ENCODE data around the gene KIAA2012. TPM values are rescaled to one million over a fixed set of nuclear protein-coding genes. Genes with fewer than 3 reads are reported as not detected.

The KIAA2012 gene
- total and polyA plus RNA-seq, 2 of the 8 experiments (the other 6 are each of a cell fraction or from before 2014, with no cell fraction given): not detected

- no peak for TF ChIP-seq CHD7 (IDR thresholded peaks at IDR 0.05; ENCODE audit: insufficient replicate concordance, low read length)
Observed at GRCh38 chr2:202129841-202130240, 56.8 kb downstream of the KIAA2012 start (continued).

All from H1 (cell line).